Fibroblast of mammary gland (primary cell): ENCODE results near the gene ATG10.
"Not testable (repeated sequence)": the region's sequence is repeated elsewhere in the genome, so short reads cannot be mapped to it uniquely, and the experiment has no call there.

ENCODE experiments used
- DNase-seq: peaks from one replicate; pipeline ENCODE4 v3.0.0-alpha.2; 2010; ENCODE audit warnings: low read depth
- H3K4me3 ChIP-seq: 2 replicates; pipeline ENCODE4 v1.5.1; 2011; ENCODE audit warnings: low read depth, mild to moderate bottlenecking, low read length, moderate library complexity; ENCODE audit not compliant: control insufficient read depth
- TF ChIP-seq, protein P1 (sequence below): conservative IDR thresholded peaks from 2 replicates; pipeline ENCODE4 v1.5.1; 2011; ENCODE audit warnings: low read depth, low read length, inconsistent platforms; ENCODE audit not compliant: control insufficient read depth, insufficient read depth

Gene ATG10

DNA sequence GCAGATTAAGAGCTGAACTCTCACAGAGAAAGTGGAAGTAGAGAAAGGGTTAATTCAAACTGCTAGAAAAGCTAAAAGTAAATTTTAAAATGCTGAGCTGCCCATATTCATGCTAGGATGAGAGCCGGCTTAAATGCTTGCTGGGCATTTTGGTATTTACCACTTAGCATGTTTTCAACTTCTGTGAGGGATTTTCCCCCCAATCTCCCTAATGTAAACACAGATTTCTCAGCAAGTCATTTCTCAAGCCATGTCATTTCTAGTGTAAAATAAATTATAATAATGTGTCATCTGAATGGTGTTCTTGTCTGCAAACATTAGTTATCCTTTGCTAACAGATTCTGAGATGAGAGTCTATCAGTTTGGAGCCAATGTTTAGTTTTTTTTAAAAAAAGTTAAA, 284.0 kb downstream of the ATG10 start:
- no peak for DNase-seq
- H3K4me3 ChIP-seq, result no peak overlapping the region
- TF ChIP-seq, protein P1, sequence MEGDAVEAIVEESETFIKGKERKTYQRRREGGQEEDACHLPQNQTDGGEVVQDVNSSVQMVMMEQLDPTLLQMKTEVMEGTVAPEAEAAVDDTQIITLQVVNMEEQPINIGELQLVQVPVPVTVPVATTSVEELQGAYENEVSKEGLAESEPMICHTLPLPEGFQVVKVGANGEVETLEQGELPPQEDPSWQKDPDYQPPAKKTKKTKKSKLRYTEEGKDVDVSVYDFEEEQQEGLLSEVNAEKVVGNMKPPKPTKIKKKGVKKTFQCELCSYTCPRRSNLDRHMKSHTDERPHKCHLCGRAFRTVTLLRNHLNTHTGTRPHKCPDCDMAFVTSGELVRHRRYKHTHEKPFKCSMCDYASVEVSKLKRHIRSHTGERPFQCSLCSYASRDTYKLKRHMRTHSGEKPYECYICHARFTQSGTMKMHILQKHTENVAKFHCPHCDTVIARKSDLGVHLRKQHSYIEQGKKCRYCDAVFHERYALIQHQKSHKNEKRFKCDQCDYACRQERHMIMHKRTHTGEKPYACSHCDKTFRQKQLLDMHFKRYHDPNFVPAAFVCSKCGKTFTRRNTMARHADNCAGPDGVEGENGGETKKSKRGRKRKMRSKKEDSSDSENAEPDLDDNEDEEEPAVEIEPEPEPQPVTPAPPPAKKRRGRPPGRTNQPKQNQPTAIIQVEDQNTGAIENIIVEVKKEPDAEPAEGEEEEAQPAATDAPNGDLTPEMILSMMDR, result no peak

- TF ChIP-seq, protein P1, result no peak
- H3K4me3 ChIP-seq, result no peak overlapping the region
- DNase-seq, result no peak
Observed at GRCh38 chr5:82257247-82257646, 285.4 kb downstream of the ATG10 start.

DNA sequence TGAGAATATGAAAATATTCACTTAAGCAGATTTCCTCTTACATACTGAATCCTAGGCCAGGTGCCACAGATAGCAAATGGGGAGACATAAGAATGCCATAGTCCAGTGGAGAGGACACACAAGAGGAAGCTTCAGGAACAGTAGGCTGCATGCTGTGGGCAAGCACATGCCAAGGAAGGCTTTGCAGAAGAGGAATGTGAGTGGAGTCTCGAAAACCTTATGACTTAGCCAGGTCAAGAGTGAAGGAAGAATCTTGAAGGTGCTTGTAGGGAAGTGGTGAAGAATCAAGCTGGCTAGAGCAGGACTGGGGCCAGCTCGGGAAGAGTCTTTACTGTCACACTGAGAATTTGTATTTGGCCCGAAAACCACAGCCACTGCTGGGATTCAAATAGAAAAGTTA, 285.9 kb downstream of the ATG10 start:
- no peak for DNase-seq
- no peak overlapping the region for H3K4me3 ChIP-seq
- TF ChIP-seq, protein P1, result no peak

- TF ChIP-seq, protein P1, result peak; percentile 47
- no peak overlapping the region for H3K4me3 ChIP-seq
- DNase-seq, result peak; percentile 53
Observed at GRCh38 chr5:82259172-82259800, 287.5 kb downstream of the ATG10 start.

- TF ChIP-seq, protein P1, result no peak
- H3K4me3 ChIP-seq, result no peak overlapping the region
- peak; percentile 45 for DNase-seq
Observed at GRCh38 chr5:82265047-82265446, 293.2 kb downstream of the ATG10 start.

DNA sequence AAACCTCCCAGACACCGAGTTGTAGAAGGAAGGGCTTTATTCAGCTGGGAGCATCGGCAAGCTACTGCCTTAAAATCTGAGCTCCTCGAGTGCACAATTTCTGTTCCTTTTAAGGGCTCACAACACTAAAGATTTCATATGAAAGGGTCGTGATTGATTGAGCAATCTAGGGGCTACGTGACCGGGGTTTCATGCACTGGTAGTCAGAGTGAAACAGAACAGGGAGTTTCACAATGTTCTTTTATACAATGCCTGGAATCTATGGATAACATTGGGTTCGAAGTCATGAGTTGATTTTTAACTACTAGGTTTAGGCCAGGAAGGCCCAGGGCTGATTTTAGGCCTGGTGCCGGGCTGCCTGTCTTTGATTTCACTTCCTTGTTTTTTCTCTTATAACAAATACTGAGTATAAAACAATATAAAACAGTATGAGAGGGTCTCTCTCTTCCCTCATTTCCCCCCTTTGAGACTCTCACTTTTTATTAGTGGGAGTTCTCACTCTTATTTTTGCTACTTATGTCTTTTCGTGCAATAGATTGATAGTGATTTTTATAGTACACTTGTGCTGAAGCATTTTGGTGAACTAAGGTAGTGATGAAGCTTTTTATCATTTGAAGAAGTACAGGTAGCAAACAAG, 295.6 kb downstream of the ATG10 start:
- H3K4me3 ChIP-seq, DNase-seq: not testable (repeated sequence)

DNA sequence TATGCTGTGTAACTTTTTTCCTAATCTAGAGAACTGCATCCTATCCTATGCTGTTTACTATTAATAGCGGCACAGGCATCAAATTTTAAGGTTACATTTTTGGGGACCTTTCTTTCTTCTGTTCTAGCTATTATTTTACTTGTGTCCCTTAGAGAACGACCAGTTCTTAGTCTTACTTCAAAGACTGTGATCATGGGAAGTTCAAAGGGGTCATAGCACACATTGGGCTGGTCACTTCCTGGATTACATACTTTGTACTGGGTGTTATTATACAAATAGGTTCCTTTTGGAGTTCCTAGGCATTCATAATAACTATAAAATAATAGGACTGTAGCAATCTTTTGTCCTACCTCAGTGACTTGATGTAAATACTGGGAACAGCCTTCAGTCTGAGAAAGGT, 297.5 kb downstream of the ATG10 start:
- not testable (repeated sequence) for DNase-seq, H3K4me3 ChIP-seq

GRCh38 chr5:82272571-82273356, 300.9 kb downstream of the ATG10 start:
- not testable (repeated sequence) for DNase-seq

GRCh38 chr5:82273426-82273825, 301.6 kb downstream of the ATG10 start:
- not testable (repeated sequence) for DNase-seq

More at GRCh38 chr5:82272571-82273356, 300.9 kb downstream of the ATG10 start:
- not testable (repeated sequence) for H3K4me3 ChIP-seq

More at GRCh38 chr5:82273426-82273825, 301.6 kb downstream of the ATG10 start:
- H3K4me3 ChIP-seq, result not testable (repeated sequence)
